Glutamatergic neuron (in vitro differentiated cells): ENCODE measurements around the gene ANKRD12. TPM values are rescaled to one million over a fixed set of nuclear protein-coding genes. Genes with fewer than 3 reads are reported as not detected.

Experiments used
- DNase-seq: peaks from one replicate; pipeline ENCODE4 v3.0.0; 2022
- H3K27ac Mint-ChIP-seq: one replicate; pipeline ENCODE4 v1.8.0; 2020; ENCODE audit warnings: mild to moderate bottlenecking, mixed read lengths, inconsistent platforms; ENCODE audit not compliant: unreplicated experiment
- H3K27me3 Mint-ChIP-seq: one replicate; pipeline ENCODE4 v1.8.0; 2020; ENCODE audit warnings: mild to moderate bottlenecking, moderate library complexity, mixed read lengths, inconsistent platforms; ENCODE audit not compliant: unreplicated experiment
- H3K36me3 Mint-ChIP-seq: one replicate; pipeline ENCODE4 v1.8.0; 2020; ENCODE audit warnings: mild to moderate bottlenecking, mixed read lengths, inconsistent platforms; ENCODE audit not compliant: unreplicated experiment
- H3K4me1 Mint-ChIP-seq: one replicate; pipeline ENCODE4 v1.8.0; 2020; ENCODE audit warnings: mild to moderate bottlenecking, low read depth, mixed read lengths, inconsistent platforms; ENCODE audit not compliant: unreplicated experiment
- H3K4me3 Mint-ChIP-seq: one replicate; pipeline ENCODE4 v1.8.0; 2020; ENCODE audit warnings: mild to moderate bottlenecking, mixed read lengths, inconsistent platforms; ENCODE audit not compliant: unreplicated experiment
- H3K9me3 Mint-ChIP-seq: one replicate; pipeline ENCODE4 v1.8.0; 2020; ENCODE audit warnings: mild to moderate bottlenecking, moderate library complexity, mixed read lengths, inconsistent platforms; ENCODE audit not compliant: unreplicated experiment
- total RNA-seq: library from RNA; stranded (reverse); fragmentation: NEBNext Ultra II Directional; extraction: Animal tissue kit (Norgen Biotek cat#: 25700); gene quantifications from one replicate; pipeline ENCODE4 v1.2.1, GENCODE V29; 2021; ENCODE audit not compliant: unreplicated experiment
- TF ChIP-seq, protein P1 (sequence below): fragments of 200-600 bp; sonication (generic); IDR thresholded peaks from one replicate; pipeline ENCODE4 v1.5.0; 2021; ENCODE audit not compliant: partially characterized antibody, unreplicated experiment

The ANKRD12 gene
- total RNA-seq, 1 donor from 2014 or later = 41.6 TPM

- H3K4me1 Mint-ChIP-seq = no peaks in the 10 kb centered on the region
- no peaks in the 10 kb centered on the region for H3K36me3 Mint-ChIP-seq
- TF ChIP-seq, protein P1, sequence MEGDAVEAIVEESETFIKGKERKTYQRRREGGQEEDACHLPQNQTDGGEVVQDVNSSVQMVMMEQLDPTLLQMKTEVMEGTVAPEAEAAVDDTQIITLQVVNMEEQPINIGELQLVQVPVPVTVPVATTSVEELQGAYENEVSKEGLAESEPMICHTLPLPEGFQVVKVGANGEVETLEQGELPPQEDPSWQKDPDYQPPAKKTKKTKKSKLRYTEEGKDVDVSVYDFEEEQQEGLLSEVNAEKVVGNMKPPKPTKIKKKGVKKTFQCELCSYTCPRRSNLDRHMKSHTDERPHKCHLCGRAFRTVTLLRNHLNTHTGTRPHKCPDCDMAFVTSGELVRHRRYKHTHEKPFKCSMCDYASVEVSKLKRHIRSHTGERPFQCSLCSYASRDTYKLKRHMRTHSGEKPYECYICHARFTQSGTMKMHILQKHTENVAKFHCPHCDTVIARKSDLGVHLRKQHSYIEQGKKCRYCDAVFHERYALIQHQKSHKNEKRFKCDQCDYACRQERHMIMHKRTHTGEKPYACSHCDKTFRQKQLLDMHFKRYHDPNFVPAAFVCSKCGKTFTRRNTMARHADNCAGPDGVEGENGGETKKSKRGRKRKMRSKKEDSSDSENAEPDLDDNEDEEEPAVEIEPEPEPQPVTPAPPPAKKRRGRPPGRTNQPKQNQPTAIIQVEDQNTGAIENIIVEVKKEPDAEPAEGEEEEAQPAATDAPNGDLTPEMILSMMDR = peak; percentile 53
- peak; percentile 96 for DNase-seq
- peak within 1 kb of the TSS; percentile 92 for H3K4me3 Mint-ChIP-seq
- H3K27ac Mint-ChIP-seq = peak within 1 kb of the TSS; percentile 83
- H3K9me3 Mint-ChIP-seq = peaks cover 5% of the 10 kb centered on the region
- H3K27me3 Mint-ChIP-seq = peaks cover 2% of the 10 kb centered on the region
These were observed 197.9 kb downstream of the ANKRD12 start, which contains the start of gene TWSG1 for GRCh38 chr18:9334329-9334972. Gene TWSG1, plus strand, starts transcription at chr18:9334773. Its CDS starts 2,457 bp downstream, at chr18:9337230.

DNA sequence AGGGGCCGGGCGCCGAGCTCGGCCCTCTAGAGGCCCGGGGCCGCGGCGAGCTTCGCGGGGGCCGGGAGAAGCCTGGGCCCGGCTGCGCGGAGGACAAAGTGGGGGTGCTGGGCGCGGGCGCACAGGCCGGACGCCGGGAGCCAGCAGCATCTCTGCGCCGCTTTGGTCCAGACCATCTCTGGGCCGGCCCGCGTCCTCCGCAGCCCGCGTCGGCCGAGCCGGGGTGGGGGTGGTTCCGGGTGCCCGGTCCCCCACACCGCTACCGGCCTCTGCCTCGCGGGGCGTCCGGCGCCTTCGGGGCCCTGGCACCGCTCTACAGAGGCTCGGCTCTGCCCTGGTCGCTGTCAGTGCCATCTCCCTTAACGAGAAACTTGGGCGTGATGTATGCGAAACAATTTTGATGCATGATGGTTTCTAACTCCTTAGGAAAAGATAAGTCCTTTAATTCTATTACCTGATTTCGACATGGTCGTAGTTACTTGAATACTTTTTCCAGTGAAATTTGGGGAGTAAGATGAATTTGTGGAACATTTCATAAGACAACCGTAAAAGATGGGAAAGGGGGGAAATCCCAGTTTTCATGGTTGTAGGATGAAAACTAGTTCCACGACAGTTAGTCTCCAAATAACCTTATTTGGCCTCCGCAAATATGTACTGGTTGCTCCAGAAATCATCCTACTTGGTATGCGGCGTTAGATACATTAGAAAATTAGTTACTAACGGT, 198.6 kb downstream of the ANKRD12 start:
- H3K27me3 Mint-ChIP-seq = peaks cover 2% of the 10 kb centered on the region
- no peak for DNase-seq
- H3K4me1 Mint-ChIP-seq = no peaks in the 10 kb centered on the region
- H3K27ac Mint-ChIP-seq = peak overlapping the region; percentile 83
- H3K4me3 Mint-ChIP-seq = peak overlapping the region; percentile 92
- H3K36me3 Mint-ChIP-seq = no peaks in the 10 kb centered on the region
- TF ChIP-seq, protein P1 = no peak
- peaks cover 4% of the 10 kb centered on the region for H3K9me3 Mint-ChIP-seq

Other genes with a start within 250 kb of the ANKRD12 start
- gene NDUFV2, start 34.1 kb upstream of the ANKRD12 start, total RNA-seq = 133 TPM
- 13.7 TPM for gene TWSG1, start 198.0 kb downstream of the ANKRD12 start, total RNA-seq